ENCODE data around the gene ARAP1.
A peak's percentile ranks its signal among the peaks of the same experiment; 100 is the strongest.

ARAP1 gene

GRCh38 chr11:72652873-72653630, 99.2 kb downstream of the ARAP1 start:
- DNase-seq = no peak

- DNase-seq = no peak
Observed at GRCh38 chr11:72652133-72652532, 100.1 kb downstream of the ARAP1 start.

- no peak for DNase-seq
Observed at GRCh38 chr11:72649215-72649976, 102.8 kb downstream of the ARAP1 start.

- no peak for DNase-seq
Observed at GRCh38 chr11:72648384-72649136, 103.6 kb downstream of the ARAP1 start.

GRCh38 chr11:72647882-72648281, 104.3 kb downstream of the ARAP1 start:
- DNase-seq = no peak

DNA sequence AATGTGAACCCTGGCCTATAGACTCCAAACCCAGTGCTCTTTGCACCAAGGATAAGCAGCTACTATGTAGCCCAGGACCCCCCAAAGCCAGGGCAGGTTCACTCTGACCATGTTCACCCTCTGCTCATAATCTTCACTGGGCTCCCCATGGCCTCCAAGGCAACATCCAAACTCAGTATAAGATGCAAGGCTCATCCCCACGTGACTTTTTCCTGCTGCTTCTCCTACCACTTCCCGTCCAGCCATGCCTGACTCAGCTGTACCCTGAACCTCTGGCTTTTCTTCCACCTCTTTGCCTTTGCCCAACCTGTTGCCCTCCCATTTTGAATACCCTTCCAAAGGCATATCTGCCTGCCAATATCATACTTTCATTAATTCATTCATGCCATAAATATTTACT, 105.7 kb downstream of the ARAP1 start:
- no peak for DNase-seq

DNA sequence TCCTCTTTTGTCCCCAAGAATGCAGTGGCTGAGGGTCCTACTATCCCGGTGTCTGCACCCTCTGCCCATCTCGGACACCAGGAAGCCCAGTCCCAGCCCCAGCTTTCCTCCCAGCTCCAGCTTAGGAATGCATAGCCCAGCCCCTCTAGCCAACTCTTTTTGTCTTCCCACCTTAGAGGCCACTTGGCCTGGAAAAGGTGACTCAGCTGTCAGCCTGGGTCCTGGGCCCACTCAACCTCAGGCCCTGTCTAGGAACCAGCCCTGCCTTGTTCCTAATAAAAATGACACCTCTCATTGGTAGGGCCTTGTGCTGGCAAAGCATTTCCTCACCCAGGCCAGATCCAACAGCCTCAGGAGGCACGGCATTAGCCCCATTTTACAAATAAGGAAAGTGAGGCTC, 106.2 kb downstream of the ARAP1 start:
- DNase-seq = no peak

DNA sequence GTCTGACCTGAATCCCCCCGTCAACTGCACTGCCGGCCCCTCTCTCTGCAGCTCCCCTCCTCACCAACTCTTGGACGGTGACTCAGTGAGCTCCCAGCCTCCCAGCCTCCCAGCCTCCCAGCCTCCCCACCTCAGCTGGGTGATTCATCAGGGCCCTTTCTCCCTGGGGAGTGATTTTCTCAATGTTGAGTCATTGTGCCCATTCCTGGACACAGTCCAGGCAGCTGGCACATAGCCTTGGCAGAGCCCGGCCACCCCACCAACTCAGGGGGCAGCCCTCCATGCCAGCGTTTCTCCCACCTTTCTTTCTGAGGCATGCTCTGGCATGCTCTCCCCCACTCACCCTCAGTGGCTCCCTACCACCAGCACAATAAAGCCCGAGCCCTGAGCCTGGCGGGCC, 108.7 kb downstream of the ARAP1 start:
- no peak for DNase-seq

- DNase-seq = peak; percentile 77
Observed at GRCh38 chr11:72642884-72643522, 109.2 kb downstream of the ARAP1 start.

DNA sequence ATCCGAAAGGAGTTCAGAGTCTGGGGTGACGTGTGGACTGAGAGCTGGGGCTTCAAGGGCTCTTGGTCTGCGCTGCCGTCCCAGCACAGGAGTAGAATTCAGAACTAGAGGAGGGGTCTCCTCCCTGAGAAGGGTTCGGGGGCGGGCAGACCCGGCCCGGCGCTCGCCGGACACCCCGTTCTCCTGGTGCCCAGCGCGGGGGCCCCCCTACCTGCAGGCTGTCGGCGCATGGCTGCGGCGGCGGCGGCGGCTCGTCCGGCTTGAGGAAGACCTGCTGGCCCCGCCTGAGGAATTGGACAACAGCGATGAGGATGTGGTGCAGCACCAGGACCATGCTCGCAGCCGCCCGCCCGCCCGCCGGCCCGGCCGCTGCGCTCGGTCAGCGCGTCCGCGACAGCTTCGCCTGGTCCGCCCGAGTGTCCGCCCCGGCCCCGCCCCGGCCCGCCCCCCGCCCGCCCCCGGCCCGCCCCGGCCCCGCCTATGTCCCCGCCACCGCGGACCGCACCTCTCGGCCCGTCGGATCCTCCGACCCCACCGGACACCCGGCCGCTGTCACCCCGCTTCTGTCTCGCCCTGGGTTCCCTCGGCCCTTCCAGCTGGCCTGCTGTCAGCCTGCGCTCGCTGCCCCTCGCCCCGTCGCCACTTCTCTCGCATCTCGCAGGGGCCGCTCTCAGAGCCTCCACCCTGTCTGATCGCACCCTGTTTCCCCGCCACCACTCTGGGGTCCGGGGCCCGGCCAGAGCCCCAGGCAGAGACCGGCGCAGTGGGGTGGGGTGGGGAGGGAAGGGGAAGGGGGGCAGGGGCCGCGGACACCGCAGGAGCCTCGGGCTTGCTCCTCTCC, 109.9 kb downstream of the ARAP1 start:
- peak; percentile 37 for DNase-seq

DNA sequence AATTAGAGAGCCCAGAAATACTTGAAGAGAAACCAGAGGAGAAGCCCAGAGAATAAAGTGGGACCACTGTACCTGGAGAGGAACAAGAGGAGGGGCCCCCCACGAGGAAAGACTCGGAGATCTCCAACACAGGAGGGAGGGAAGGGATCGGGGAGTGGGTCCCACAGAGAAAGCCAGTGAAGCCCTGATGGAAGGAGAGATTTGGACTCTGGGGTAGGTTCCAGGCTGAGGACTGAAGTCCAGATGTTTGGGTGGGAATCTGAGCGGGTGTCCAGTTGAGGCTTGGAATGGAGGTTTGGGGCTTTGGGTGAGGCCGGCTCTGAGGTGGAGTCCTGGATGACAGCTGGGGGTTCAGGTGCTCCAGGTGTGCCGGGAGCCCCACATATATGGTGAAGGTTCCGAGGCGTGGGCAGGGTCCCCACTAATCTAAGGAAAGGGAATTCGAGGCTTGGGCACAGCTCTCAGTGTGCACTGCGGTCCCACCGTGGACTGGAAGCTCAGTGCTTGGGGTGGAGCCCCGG, 110.6 kb downstream of the ARAP1 start:
- no peak for DNase-seq

DNA sequence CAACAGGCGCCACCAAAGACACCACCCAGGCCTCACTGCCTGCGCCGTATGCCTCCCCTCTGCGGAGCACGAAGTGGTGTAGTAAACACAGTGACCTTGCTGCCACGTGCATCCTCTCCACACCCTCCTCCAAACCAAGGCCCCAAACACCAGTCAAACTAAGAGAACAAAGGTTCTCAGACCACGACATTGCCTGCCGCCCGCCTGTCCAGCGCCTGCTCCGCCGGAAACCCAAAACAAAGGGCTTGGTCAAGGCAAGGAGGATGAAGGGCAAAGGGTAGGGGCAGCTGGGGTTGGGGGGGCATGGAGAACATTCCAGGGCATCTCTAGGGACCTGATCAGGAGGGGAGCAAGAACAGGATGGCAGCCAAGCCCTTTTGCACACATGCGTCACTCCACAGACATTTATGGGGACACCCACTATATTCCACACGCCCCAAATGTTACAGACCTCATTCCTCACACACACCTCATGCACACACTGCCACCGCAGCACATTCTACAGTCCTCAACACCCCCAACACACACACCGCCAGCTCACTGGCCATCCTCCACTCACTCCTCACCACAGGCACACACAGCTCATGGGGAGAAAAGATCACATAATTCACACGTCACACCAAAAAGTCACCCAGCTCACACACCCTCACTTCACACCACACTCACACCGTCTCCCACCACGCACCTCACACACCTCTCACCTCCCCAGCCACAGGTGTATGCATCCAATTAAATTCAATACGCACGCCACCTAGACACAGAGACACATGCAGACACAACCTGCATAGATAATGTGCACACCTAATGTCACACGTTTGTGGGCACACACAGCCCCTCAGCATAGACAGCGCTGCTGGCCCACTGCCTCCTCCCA, 112.5 kb downstream of the ARAP1 start:
- DNase-seq = no peak

DNA sequence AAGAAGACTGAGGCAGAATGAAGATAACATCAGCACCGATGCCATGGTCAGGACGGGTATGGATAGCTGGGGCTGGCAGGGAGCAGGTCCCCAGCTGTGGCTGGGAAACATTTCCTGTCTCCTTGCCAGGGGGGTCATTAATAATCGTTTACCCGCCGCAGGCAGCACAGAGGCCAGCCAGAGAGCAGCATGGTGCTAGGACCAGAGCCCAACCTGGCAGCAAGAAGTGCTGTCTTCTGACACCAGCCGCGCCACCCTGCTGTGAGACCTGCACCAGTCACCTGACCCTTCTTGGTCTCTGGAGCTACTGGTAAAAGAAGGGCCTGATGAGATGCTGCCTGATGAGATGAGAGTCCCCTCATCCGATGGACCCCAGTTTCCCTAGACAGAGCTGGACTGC, 114.3 kb downstream of the ARAP1 start:
- DNase-seq = no peak

- DNase-seq = no peak
Observed at GRCh38 chr11:72637198-72637597, 115.0 kb downstream of the ARAP1 start.

DNA sequence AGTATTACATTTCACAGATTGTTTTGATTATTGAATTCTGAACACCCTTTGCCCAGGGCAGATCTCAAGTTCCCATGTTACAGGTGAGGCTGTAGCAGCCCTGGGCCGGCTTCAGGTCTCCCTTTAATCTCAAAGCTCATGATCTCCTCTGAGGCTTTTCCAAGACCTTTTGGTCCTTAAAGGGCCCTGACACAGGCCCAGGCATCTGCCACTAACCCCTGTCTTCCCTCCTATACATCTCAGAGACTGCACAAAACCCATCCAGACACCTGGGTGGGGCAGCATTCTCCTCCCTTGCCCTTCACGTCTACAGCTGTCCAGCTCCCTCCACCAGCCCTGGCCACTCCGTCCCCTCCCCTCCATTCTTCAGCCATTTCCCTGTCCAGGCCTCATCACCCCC, 115.8 kb downstream of the ARAP1 start:
- DNase-seq = no peak

- DNase-seq = no peak
Observed at GRCh38 chr11:72635933-72636332, 116.3 kb downstream of the ARAP1 start.

GRCh38 chr11:72635309-72635915, 116.8 kb downstream of the ARAP1 start:
- no peak for DNase-seq

Data from stimulated activated CD8-positive, alpha-beta memory T cell treated with anti-CD3 and anti-CD28 coated beads, Interleukin-4, amount 100 ng/mL, for 48 hours (primary cell).